Cortex of kidney (tissue), 1 donor: Measurements from ENCODE around the gene SMIM45.

Source experiments
- DNase-seq: peaks from one replicate; lab custom pipeline; 2025; lab: John Stamatoyannopoulos, UW

SMIM45 gene

DNA sequence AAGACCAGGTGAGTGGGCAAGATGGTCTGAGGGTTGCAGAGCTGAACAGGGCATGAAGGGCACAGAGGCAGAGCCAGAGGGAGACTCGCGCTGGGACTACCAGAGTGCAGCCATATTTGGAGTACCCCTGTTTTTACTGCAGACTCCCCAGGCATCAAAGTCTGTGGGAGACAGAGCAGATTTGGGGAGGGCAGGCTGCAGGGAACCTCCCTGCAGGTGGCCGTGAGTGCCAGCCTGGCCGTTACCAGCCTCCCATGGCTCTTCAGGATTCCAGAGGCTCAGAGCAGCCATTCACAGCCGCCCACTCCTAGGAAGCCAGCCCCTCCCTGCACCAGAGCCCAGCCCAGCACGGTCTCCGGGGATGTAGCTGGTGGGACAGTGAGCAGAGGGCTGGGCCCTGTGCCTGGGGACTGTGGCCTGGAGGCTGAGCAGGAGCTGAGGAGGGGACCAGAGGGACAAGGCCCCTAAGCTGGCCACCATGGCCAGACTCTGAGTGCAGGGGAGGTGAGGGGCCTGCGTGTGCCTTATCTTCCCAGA is 17.2 kb downstream of the SMIM45 start, which contains the start of gene SEPTIN3:
SEPTIN3 (plus strand) TSS at position 334 of the 537 bp plus-strand sequence. CDS start 2,050 bp downstream, outside the sequence.
- no peak for DNase-seq

DNA sequence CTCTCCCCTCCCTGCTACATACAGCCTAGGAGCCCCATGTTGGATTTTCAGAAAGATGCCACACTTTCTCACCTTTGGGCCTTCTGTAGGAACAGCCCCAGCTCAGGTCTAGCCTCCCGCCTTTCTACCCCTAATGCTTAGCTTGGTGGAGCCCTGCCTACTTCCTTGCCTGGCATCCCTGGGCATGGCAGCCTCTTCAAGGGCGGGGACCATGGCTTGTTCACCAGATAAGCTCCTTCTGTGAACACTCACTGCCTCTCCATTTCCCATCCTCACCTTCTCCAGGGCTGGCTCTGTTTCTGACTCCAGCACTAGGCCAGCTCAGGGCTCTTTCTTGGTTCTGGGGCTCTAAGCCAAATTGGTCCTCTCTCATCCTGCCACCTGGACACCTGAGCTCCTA is 18.7 kb downstream of the SMIM45 start:
- no peak for DNase-seq

DNA sequence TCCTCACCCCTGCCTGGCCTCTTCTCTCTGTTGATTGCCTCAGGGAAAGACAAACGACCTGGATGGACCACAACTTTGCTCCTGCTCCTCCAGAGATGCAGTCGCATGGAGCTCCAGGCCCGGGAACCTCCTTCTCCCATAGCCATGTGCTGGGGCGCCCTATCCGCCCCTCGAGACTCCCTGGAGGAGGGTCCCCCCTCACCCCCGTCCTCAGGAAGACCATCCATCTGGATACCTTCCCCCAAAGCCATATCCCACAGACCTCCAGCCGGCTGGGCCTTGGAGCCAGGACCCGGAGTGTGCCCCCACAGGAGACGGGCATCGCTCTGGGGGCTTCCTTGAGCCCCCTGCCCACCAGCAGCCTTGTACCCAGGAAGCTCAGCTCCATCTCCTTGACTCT is 19.5 kb downstream of the SMIM45 start:
- no peak for DNase-seq

DNA sequence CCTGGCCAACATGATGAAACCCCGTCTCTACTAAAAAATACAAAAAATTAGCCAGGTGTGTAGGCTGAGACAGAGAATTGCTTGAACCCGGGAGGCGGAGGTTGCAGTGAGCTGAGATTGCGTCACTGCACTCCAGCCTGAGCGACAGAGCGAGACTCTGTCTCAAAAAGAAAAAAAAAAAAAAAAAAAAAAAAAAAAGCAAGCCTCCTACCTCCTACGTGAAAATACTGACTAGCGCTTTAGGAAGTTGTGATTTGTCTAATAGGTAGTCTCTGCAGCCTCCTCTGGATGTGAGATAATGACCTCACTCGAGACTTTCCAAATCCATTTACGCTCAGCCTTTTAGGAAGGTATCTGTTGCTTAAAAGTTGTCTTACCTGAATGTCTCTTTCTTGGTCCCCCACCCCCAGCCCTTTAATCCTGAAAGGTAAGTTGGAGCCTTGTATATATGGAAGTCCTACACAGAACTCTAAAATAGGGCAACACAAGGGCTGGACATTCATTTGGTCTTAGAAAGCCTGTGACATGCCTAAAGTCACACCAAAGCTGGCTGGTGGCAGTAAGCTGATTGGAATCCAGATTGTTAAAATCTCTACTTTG is 22.8 kb downstream of the SMIM45 start:
- no peak for DNase-seq

DNA sequence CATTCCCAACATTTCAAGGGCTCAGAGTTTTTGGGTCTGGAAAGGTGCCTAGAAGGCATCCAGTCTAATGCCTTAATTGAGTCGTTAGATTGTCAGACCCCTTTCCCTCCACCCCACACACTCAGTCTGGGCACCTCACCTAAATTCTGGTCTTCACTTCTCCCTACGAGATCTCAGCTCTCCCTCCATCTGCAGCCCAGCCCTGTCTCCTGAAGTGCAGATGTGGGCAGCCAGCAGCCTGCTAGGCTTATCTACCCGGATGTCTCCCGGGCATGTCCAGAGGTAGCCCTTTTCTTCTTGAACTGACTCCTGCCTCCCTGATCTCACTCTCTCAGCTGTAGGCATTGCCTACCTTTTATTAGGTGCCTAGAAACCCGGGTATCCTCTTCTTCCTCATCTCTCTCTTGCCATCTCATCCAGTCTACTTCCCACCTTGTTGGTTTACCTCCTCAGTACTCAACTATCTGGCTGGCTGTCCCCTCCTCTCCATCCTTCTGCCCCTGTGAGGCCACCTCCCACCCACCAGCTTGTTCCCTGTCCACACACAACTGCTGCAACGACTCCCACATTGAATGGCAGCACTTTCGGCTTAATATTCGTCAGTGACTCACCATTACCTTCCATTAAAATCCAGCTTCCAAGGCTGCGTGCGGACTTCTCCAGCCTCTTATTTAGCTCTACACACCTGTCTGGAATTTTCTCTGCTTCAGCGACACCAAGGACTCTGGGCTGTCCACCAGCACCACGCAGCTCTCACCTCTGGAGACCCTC is 23.5 kb downstream of the SMIM45 start:
- DNase-seq, result no peak

DNA sequence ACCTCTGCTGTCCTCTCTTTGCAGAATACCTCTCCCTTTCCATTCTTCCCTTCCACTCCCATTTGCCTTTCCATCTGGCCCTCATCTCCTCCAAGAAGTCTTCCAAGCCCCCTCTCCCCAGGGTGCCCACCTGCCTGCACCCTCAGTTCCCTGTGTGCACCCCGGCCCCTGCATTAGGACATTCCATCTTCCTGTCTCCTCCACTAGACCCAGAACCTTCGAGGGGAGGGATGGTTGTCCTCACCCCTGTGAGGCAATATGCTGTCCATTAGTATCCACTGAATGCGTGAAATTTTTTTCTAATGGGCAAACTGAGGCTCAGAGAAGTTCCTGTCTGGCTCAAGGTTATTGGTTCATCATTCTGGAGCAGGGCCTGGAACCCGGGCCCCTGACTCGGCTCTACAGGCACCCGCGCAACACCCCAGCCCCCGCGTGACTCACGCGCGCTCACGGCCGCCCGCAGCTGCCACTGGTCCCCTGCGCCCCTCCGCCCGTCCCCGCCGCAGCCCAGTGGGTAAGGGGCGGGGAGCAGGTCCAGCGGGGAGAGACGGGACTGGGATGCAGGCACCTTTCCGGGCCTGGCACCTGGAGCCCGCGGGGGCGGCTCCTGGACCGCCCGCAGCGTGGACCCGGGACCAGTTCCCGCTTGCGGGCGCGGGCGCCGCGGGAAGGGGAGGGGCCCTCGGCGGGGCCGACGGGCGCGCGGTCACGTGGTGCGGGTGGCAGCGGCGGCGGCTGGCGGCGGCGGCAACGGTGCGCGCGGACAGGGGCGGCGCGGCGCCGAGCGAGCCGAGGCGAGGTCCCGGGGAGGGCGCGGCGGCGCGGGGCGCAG is 24.3 kb downstream of the SMIM45 start:
- no peak for DNase-seq

DNA sequence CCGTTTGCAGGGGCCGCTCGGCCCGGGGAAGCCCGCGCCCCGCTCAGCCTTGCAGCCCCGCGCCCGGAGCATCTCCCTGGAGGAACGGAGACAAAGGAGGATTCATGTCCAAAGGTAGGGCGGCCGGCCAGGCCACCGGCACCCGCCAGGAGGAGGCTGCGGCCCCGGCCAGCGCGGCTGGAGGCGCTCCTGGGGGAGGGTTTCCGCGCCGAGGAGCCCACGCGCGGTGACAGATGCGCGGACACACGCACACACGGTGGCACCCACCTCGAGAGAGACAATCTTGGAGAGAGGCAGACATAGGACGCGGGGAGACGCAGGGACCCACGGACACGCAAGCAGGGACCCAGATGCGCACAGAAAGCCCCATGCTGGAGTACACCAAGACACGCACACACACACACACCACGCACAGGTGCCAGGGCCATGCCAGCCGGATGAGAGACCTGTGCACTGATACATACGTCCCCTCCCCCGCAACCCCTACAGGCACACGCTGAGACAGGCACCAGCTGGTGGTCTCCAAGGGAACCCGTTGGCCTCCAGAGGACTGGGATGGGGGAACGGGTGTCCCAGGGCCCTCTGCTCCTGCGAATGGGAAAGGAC is 25.1 kb downstream of the SMIM45 start:
- DNase-seq, result no peak

DNA sequence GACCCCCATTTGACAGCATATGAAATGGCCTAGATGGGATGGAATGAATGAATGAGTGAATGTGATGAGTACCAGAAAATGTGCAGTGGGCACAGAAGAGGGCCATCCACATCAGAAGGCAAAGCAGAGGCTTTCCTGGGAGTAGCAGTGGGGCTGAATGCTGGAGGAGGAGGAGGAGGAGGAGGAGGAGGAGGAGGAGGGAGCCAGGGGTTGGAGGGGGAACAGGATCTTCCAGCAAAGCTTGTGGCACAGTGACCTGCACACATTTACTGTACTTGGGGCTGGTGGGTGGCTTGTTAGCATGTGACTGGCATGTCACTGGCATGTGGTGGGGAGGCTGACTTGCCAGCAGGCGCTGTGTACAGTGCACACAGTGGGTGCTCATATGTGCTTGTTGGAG is 26.8 kb downstream of the SMIM45 start:
- no peak for DNase-seq

DNA sequence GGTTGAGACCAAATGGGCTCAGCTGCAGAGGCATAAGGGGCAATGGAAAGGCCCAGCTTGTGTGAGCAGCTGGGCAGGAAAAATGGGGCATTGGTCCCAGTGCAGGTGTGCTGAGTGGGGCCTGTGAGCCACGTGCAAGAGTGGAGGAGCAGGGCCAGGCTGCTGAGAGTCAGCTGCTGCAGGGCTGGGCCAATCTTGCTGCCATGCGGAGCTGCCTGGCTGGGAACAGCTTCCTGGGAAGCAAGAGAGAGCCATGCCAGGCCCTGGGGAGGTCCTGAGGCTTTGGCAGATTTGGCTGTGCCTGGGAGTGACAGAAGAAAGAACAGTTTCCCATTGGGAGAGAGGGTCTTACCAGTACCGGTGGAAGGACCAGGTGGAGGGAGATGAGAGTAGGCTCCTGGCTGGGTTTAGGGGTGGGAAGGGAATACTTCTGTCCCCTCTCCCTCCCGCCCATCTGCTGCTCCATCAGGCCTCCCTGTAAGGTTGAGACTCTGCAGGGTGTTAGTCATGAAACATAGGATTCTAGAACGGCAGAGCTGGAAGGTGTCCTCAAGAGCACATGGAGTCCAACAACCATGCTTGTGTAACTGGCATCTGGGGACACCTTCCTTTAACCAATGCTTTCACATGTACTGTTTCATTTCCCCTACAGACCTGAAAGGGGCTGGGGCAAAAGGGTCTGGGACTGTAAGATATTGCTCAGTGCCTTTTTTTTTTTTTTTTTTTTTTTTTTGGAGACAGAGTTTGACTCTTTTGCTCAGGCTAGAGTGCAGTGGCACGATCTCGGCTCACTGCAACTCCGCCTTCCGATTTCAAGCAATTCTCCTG is 27.7 kb downstream of the SMIM45 start:
- DNase-seq, result no peak

DNA sequence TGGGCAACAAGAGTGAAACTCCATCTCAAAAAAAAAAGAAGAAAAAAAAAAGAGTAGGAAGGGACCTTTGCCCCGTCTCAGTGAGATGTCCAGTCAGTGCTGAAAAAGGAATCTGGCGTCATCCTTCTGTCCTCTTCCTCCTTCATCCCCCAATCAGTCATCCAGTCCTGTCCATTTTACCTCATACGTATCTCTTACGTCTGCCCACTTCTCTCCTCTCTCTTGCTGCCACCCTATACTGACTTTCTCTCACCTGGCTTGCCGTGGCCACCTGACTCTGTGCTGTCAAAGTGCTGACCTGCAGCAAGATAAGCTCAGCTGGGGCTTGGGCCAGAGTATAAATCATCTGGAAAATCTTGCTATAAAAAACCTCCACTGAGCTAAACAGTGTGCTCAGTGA is 30.9 kb downstream of the SMIM45 start:
- no peak for DNase-seq

DNA sequence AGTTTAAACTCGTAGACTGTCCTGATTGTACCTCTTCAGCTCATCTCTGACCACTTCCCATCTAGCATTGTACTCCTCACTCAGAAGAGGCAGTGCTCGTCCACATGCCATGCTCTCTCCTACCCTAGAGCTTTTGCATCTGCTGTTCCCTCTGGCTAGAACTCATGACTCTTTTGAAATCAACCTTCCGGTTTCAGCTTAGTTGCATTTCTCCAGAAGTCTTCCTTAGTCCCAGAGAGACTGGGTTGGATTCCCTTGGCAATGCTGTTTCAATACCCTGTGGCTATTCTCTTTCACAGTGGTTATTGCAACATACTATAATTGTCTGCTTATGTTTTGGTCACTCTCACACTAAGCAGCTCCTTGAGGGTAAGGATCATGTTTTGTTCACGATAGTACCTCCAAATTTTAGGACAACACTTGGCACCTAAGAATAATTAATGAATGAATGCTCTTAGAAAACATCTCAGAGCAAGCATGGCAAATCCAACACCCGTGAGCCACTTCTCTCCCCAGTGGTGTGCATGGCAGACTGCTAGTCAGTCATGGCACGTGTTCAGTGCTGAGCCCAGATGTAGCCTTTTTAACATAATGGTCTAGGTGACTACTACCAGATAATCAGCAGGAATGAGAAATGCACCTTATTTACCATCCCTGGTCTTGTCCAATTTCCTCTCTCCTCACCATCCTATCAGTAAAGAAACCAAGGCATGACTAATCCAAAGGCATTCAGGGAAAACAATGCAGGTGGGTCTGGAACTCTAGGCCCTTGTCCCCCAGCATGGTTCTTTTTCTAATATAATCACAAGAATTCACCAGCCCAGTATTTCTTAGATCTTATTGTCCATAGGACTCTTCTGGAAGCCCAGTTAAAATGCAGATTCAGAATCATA is 31.8 kb downstream of the SMIM45 start:
- no peak for DNase-seq

DNA sequence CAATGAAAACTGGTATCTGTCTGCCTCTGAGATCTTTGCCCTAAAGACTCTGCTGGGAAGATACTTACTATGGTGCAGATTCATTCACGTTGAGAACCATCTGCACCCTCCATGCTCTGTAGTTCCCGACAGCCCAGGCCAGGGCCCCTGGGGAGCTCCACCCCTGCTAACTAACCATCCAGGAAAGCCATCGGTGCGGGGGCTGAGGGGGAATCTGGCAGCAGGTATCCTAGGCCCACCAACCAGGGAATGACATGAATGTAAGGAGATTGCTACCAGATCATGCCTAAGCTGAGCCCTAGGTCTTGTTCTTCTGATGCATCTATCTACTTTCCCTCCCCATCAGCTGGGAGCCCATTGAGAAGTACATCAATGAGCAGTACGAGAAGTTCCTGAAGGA is 35.3 kb downstream of the SMIM45 start:
- no peak for DNase-seq

DNA sequence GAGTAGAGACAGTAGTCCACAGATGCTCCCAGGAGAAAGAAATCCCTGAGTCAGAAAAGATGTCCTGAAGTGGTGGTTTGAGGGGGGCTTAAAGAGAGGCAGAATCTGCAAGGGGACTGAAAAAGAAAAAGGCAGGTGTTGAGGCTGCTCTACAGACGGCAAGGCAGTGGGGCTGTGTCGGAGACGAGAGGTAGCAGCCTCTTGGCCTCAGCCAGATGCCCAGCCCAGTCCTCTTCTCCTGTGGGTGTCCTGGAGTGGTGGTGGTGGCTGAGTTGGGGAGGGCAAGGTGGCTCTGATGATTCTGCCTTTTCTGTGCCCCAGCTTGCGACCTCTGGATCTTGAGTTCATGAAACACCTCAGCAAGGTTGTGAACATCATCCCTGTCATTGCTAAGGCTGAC is 37.3 kb downstream of the SMIM45 start:
- DNase-seq, result no peak

DNA sequence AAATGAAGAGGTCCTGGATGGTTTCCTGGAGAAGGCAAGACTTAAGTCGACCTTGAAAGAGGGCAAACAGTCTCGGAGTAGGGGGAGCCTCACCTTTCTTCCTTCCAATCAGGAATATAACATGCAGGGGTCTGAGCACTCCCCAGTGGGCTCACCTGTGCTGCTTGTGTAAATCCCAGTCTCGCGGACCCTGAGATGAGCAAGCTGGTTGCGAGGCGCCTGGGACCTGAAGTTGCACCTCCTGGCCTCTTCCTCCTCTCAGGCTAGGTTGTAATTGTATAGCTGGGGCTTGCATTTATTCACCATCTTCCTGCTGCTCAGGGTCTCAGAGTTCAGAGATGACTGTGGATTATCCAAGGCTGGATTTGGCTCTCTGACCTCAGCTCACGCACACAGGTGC is 39.2 kb downstream of the SMIM45 start:
- DNase-seq, result no peak

DNA sequence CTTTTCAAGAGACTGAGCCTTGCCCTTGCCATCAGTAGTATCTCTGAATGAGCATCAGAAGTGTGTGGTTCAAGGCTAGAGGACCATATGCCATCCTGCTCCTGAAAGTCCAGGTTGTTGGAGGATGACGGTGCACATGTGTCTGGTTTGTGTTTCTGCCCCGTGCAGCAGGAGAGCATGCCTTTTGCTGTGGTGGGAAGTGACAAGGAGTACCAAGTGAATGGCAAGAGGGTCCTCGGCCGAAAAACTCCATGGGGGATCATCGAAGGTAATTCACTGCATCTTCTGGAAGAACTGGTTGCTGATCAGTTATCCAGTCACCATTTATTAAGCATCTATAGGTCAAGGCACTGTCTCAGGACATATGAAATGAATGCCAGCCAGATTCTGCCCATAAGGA is 40.5 kb downstream of the SMIM45 start:
- no peak for DNase-seq

DNA sequence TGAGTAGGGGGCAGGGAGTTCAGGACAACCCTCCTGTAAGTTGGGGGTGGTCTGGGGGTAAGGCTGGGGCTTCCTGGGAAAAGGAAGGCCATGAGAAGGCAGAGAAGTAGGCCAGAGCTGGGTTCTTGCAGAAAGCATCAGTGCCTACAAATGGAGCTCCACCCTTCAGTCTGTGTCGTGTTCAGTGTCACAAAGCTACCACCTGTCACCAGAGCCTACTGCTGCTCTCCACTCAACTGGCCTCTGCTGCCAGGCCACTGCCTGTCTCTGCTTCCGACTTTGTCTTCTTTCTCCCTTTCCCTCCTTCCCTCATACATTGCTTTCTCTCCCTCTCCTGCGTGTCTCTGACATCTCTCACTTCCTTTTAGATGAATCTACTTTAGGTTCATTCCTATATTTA is 43.3 kb downstream of the SMIM45 start:
- no peak for DNase-seq

DNA sequence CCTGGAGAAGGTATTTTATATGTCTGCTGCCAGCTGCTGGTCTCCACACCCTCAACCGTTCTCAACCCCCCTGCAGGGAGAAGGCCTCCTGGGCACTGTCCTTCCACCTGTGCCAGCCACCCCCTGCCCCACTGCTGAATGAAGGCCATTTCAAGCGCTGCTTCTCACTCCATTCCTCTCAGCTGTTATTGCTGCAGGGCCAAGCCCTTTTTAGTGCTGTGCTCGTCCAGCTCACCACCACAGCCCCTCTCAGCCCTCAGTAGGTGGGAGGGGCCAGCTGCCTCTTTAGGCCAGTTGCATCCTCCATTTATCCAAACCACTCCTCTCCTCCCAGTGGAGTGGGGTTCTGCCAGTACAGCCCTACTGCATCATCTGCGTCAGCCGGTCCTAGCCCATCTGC is 44.9 kb downstream of the SMIM45 start:
- no peak for DNase-seq

DNA sequence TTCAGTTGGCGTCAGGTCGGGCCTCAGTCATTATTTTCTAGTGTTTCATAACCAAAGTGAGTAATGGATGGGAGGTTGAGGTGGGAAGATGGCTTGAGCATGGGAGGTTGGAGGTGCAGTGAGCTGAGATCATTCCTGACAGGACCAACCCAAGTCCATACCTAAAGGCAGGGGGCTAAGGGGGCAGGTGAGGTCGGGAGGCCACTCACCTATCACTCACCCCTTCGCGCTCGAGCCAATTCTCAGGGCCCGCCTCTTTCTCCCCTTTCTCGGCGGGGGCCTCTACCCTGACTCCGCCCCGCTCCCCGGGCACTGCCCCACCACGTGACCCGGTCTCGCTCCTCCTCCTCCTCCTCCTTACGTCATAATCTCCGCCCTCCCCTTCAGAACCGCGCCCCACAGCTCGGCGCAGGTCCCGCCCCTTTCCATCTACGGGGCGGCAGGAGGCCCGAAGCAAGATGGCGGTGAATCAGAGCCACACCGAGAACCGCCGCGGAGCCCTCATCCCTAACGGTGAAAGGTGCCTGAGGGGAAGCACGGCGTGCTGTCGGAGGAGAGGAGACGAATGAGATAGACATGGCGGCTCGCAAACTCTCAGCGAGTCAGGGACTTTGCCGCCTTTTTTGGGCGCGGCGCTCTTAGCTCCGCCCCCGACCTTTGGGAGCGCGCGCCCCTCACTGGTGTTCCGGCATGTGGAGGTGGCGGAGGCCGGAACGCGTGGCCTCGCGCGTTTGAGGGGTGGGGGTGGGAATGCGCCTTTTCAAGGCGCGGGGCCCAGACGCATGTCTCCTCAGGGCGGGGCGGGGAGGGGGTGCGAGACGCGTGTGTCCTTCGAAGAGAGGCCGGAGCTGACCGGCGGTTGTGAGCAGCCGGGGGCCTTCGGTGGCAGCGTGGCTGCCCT is 46.7 kb downstream of the SMIM45 start, which contains the start of gene WBP2NL:
WBP2NL (plus strand) TSS at position 428 of the 901 bp plus-strand sequence; CDS start at position 459, 31 bp downstream.
- DNase-seq, result no peak

DNA sequence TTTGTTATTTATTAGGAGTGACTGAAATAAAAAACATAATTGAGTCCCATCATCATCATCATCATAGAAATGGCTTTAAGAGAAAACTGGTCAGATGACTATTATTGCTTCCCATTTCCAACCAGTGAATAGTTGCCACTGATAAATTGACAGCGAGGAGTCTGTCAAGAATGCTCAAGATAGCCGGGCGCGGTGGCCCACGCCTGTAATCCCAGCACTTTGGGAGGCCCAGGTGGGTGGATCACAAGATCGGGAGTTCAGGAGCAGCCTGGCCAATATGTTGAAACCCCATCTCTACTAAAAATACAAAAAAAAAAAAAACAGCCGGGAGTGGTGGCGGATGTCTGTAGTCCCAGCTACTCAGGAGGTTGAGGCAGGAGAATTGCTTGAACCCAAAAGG is 48.5 kb downstream of the SMIM45 start:
- DNase-seq, result no peak
